Hepatocyte (in vitro differentiated cells): ENCODE measurements around the gene DGKG. TPM values are rescaled to one million over a fixed set of nuclear protein-coding genes. Genes with fewer than 3 reads are reported as not detected.

Source experiments
- DNase-seq: peaks from one replicate; pipeline ENCODE4 v3.0.0-alpha.2; 2016; ENCODE audit warnings: low spot score
- H2AFZ ChIP-seq: fragments of 200-600 bp; sonication (generic); 2 replicates; pipeline ENCODE4 v1.6.0; 2016; ENCODE audit warnings: antibody characterized with exemption, mild to moderate bottlenecking
- H3K27ac ChIP-seq: fragments of 200-600 bp; sonication (generic); 2 replicates; pipeline ENCODE4 v1.5.1; 2016; ENCODE audit warnings: mild to moderate bottlenecking
- H3K27me3 ChIP-seq: fragments of 200-600 bp; sonication (generic); 2 replicates; pipeline ENCODE4 v1.6.1; 2016
- H3K36me3 ChIP-seq: fragments of 200-600 bp; sonication (generic); replicated peaks from 2 replicates; pipeline ENCODE4 v1.5.1; 2016; ENCODE audit warnings: low read depth; ENCODE audit not compliant: insufficient read depth
- H3K4me1 ChIP-seq: fragments of 200-600 bp; sonication (generic); 2 replicates; pipeline ENCODE4 v1.5.1; 2016; ENCODE audit warnings: mild to moderate bottlenecking, moderate library complexity; ENCODE audit not compliant: insufficient read depth
- H3K4me2 ChIP-seq: fragments of 200-600 bp; sonication (generic); 2 replicates; pipeline ENCODE4 v1.6.0; 2016
- H3K4me3 ChIP-seq: fragments of 200-600 bp; sonication (generic); 2 replicates; pipeline ENCODE4 v1.5.1; 2016; ENCODE audit warnings: mild to moderate bottlenecking
- H3K79me2 ChIP-seq: fragments of 200-600 bp; sonication (generic); 2 replicates; pipeline ENCODE4 v1.6.0; 2017; ENCODE audit warnings: mild to moderate bottlenecking
- H3K9me2 ChIP-seq: fragments of 200-600 bp; sonication (generic); replicated peaks from 2 replicates; pipeline ENCODE4 v1.6.0; 2017; ENCODE audit warnings: mild to moderate bottlenecking; ENCODE audit not compliant: insufficient read depth
- H3K9me3 ChIP-seq: fragments of 200-600 bp; sonication (generic); 2 replicates; pipeline ENCODE4 v1.5.1; 2016; ENCODE audit warnings: low read depth, mild to moderate bottlenecking
- H4K20me1 ChIP-seq: fragments of 200-600 bp; sonication (generic); 2 replicates; pipeline ENCODE4 v1.6.0; 2016; ENCODE audit warnings: mild to moderate bottlenecking; ENCODE audit not compliant: insufficient read depth, poor library complexity, severe bottlenecking
- CTCF ChIP-seq: fragments of 200-600 bp; sonication (generic); IDR thresholded peaks from 2 replicates; pipeline ENCODE4 v1.5.1; 2016; ENCODE audit warnings: antibody characterized with exemption, mild to moderate bottlenecking; ENCODE audit not compliant: poor library complexity
- EZH2 ChIP-seq: fragments of 200-600 bp; sonication (generic); IDR thresholded peaks from 2 replicates; pipeline ENCODE4 v1.6.1; 2016; ENCODE audit warnings: antibody characterized with exemption, mild to moderate bottlenecking, borderline replicate concordance
- EZH2phosphoT487 ChIP-seq: fragments of 200-600 bp; sonication (generic); IDR thresholded peaks from one replicate; pipeline ENCODE4 v1.6.1; 2018; ENCODE audit warnings: antibody characterized with exemption, mild to moderate bottlenecking, low read depth, moderate library complexity; ENCODE audit not compliant: unreplicated experiment, severe bottlenecking
- WGBS: methylation state at CpG from one replicate; pipeline ENCODE4 v1.1.6; 2016; ENCODE audit warnings: low lambda C conversion rate; ENCODE audit errors: missing lambda C conversion rate; 5-methylcytosine and 5-hydroxymethylcytosine counted together
- polyA plus RNA-seq: library from polyadenylated mRNA; unstranded; fragments of >200 nt; fragmentation: Nextera tagmentation; extraction: Ambion mirVana; gene quantifications from 2 replicates; pipeline ENCODE4 v1.2.1, GENCODE V29; 2016
- total RNA-seq: library from RNA; depleted of rRNA; stranded (reverse); fragments of >200 nt; gene quantifications from 2 replicates; pipeline ENCODE4 v1.2.3, GENCODE V29; 2014

DGKG gene
- total and polyA plus RNA-seq, 2 experiments from 2014 or later: not detected

GRCh38 chr3:186121278-186121677 is 240.8 kb downstream of the DGKG start:
- H3K4me1 ChIP-seq: peaks cover 9% of the 10 kb centered on the region
- TF ChIP-seq CTCF (no peak), EZH2phosphoT487 (no peak), EZH2 (no peak)
- 77% methylated on average over 6 of the region's 6 CpGs for WGBS

DNA sequence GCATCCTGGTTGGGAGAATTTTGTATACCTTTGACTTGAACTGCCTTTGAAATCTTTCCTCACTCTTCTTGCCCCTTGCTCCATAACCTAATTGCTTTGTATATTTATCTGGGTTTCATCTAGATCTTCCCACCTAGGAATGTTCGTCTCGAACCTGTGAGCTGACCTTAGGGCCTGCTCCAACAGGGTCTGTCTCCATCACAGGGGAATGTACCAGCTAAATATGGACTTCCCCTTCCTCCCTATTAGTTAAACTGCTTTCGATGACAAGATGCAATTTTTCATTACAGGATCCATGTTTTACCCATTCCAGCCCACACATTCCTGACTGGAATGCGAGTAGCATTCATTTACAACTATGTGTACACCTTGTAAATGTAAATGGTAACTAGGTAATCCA is 242.5 kb downstream of the DGKG start:
- Histone ChIP-seq H3K27ac (no peak overlapping the region), H3K9me2 (no peaks in the 10 kb centered on the region), H3K36me3 (no peaks in the 10 kb centered on the region), H4K20me1 (no peaks in the 10 kb centered on the region), H3K9me3 (no peaks in the 10 kb centered on the region), H3K4me3 (no peak overlapping the region), H2AFZ (no peak overlapping the region), H3K4me2 (no peak overlapping the region), H3K27me3 (no peaks in the 10 kb centered on the region), H3K4me1 (peaks cover 9% of the 10 kb centered on the region), H3K79me2 (no peaks in the 10 kb centered on the region)
- no peak for DNase-seq
- no peak for TF ChIP-seq CTCF
- no peak for TF ChIP-seq EZH2phosphoT487
- TF ChIP-seq EZH2: no peak
- 82% methylated on average over 4 of the region's 4 CpGs for WGBS

More at GRCh38 chr3:186121278-186121677, 240.8 kb downstream of the DGKG start:
- H3K9me2 ChIP-seq: no peaks in the 10 kb centered on the region
- H3K4me3 ChIP-seq: no peak overlapping the region
- H3K27ac ChIP-seq: no peak overlapping the region
- no peaks in the 10 kb centered on the region for H3K79me2 ChIP-seq
- H4K20me1 ChIP-seq: no peaks in the 10 kb centered on the region
- H3K4me2 ChIP-seq: no peak overlapping the region
- no peak for DNase-seq
- no peaks in the 10 kb centered on the region for H3K27me3 ChIP-seq
- H3K36me3 ChIP-seq: no peaks in the 10 kb centered on the region
- H3K9me3 ChIP-seq: no peaks in the 10 kb centered on the region
- no peak overlapping the region for H2AFZ ChIP-seq

DNA sequence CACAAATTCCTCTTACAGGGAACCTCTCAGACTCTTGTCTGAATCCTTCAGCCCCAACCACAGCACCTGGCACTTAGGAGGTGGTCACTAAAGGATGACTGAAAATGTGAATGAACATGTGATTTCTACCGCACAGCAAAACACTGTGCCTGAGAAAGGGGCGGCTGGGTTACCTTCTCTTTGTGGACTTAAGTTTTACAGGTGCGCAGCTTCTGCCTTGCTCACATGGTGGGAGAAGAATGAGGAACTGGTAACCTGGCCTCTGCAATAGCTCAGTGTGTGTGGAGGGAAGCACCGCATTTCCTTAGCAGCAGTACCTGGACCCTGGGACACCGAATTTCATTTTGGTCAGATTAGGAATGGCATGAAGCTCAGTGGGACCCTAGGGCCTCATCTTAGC is 243.3 kb downstream of the DGKG start:
- Histone ChIP-seq H3K4me2 (no peak overlapping the region), H3K27me3 (peaks cover 2% of the 10 kb centered on the region), H3K9me3 (no peaks in the 10 kb centered on the region), H3K36me3 (no peaks in the 10 kb centered on the region), H3K4me3 (no peak overlapping the region), H3K27ac (no peak overlapping the region), H3K79me2 (no peaks in the 10 kb centered on the region), H2AFZ (no peak overlapping the region), H4K20me1 (no peaks in the 10 kb centered on the region), H3K9me2 (no peaks in the 10 kb centered on the region), H3K4me1 (peaks cover 7% of the 10 kb centered on the region)
- no peak for DNase-seq
- 91% methylated on average over 5 of the region's 5 CpGs for WGBS
- TF ChIP-seq EZH2phosphoT487 (no peak), CTCF (no peak), EZH2 (no peak)
